Stimulated activated CD8-positive, alpha-beta memory T cell treated with anti-CD3 and anti-CD28 coated beads, Interleukin-2, amount 100 ng/mL, for 1 hour (primary cell): Measurements from ENCODE around the gene ATP2A2.
"Not testable (repeated sequence)": the region's sequence is repeated elsewhere in the genome, so short reads cannot be mapped to it uniquely, and the experiment has no call there.

ENCODE experiments used
- DNase-seq, 2 donors: peaks; one replicate each; pipeline ENCODE4 v3.0.0-alpha.2; 2020; ENCODE audit warnings: low read depth in 2 of 2

The ATP2A2 gene

DNA sequence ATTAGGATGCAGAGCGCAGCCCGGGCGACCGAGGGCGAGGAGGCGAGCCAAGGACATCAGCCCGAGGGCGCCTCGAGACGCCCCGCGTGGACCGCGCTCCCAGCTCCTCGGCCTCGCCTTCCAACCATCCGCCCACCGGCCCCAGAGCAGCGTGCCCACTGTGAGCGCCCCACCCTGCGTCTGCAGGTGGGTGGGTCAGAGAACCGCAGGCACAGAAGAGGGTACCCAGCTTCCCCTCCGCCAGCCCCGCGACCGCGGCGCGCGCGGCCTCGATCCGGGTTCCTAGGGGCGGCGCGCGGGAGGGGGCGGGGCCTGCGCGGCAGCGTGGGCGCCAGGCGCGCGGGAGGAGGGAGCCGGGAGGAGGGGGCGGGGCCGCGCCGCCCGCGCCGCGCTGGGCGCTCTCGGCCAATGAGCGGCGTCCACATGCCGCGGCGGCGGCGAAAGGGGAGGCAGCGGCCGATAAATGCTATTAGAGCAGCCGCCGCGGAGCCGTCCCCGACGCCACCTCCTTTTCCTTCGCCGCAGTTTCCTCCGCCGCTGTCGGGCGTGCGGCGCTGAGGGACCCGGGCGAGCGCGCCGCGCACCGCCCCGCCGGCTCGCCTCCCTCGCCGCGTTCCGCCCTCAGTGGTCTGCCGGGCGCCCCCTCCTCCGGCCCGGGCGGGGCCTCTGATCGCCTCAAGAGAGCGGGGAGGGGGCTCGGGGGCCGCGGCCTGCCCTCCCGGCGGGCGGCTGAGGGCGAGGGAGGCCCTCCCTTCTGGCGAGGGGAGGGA lies at the start of gene ATP2A2:
TSS of gene ATP2A2 (plus strand) at position 469 of the 770 bp plus-strand sequence. CDS start 543 bp downstream, outside the sequence.
- DNase-seq = peak; percentile 77 to 86

- no peak for DNase-seq
These were observed 47.7 kb upstream of the ATP2A2 start for GRCh38 chr12:110233212-110233903.

DNA sequence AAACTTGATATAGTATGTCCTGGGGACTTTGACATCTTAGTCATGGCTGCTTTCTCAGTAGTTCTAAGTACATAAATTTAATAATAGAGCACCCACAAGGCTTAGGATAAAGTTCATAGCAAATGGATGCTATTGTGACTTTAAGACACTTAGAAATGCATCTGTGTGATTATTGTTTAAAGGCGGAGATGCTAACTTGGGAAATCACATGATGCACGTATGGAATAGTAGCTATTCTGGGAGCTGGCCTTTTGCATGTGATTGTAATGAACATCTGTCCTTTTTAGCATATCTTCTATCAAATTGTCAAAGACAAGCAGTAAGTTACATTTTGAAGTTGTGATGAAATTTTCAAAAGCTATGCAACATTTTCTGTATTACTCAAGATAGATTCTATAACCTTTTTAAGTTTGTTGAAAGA lies 46.7 kb upstream of the ATP2A2 start:
- no peak for DNase-seq

- DNase-seq = no peak
These were observed 46.3 kb upstream of the ATP2A2 start for GRCh38 chr12:110234755-110235154.

- DNase-seq = no peak
These were observed 45.7 kb upstream of the ATP2A2 start for GRCh38 chr12:110235383-110235782.

- DNase-seq = no peak
These were observed 37.8 kb upstream of the ATP2A2 start for GRCh38 chr12:110243227-110243626.

GRCh38 chr12:110244372-110244771 lies 36.7 kb upstream of the ATP2A2 start:
- no peak for DNase-seq

DNA sequence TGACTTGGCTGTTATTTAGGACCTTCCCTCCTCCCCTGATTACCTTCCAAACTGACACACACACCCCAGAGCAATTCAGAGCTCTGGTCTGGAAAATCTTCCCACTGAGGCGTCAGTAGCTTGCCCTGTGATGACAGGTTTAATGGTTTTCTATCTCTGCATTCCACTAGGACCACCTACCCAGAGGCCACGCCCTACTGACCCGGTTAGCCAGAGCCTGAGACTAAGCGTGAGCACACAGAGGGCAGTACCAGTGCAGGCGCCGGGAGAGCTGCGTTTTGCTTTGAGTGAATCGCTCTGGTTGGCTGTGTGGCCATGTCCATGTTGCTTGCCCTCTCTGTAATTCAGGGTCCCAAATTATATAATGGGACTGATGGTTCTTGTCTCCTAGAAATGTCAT lies 36.2 kb upstream of the ATP2A2 start:
- no peak for DNase-seq

DNA sequence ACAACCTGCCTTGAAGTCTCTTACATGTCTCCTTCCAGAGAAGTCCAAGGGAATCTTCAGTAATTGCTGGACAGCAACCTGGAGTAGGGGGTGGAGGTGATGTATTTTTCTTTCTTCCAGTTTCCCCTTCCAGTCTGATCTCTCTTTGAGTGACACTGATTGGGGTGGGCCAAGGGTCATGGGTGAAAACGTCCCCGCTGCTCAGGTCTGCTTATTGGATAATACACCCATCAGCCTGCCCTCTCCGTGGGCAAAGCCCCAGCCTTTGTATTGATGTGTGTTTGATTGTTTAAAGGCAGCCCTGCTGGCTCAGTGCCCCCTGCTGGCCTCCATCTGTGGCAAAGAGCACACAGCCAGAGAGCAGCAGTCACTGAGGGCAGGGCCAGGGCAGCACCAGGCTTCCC lies 35.7 kb upstream of the ATP2A2 start:
- peak in 1 of 2 donors; percentile 9 for DNase-seq

GRCh38 chr12:110246636-110247339 lies 34.3 kb upstream of the ATP2A2 start:
- DNase-seq = no peak

GRCh38 chr12:110247340-110248095 lies 33.5 kb upstream of the ATP2A2 start:
- no peak for DNase-seq

- no peak for DNase-seq
These were observed 33.0 kb upstream of the ATP2A2 start for GRCh38 chr12:110248096-110248447.

- no peak for DNase-seq
These were observed 31.9 kb upstream of the ATP2A2 start for GRCh38 chr12:110249105-110249504.

DNA sequence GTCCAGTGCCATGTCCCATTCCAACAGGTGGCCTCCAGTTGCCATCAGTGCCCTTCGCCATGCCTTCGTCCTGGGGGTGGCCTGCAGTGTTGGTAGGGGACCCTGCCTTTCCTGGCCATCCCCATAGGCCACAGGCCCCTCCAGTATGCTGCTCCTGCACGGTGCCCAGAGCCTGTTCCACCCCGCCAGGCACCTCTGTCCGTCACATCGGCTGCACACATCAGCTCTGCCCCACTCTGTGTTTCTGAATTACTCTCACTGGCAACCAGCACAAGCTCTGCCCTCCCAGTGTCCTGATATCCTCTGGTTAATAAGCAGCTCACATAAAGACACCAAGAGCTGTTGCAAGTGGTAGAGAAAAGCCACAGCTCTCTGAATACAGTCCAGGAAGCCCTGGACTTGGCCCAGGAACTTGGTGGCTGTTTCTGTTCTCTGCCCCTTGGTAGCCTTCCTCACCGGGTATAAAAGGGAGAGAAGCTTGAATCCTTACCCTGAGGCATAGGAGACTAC lies 31.3 kb upstream of the ATP2A2 start:
- DNase-seq = no peak

DNA sequence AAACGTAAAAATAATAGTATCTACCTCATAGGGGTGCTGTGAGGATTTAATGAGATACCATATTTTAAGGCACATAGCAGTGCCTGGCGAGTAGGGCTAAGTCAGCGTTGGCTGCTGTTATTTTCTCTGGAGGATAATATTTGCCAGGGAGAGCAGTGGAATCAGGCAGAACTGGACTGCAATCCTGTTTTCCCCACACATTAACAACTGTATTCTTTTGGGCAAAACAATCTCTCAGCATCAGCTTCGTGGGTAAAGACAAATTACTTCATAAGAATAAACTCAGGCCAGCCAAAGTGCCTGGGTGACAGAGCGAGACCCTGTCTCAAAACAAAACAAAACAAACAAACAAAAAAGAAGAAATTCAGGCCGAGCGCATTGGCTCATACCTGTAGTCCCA lies 29.7 kb upstream of the ATP2A2 start:
- DNase-seq = no peak

DNA sequence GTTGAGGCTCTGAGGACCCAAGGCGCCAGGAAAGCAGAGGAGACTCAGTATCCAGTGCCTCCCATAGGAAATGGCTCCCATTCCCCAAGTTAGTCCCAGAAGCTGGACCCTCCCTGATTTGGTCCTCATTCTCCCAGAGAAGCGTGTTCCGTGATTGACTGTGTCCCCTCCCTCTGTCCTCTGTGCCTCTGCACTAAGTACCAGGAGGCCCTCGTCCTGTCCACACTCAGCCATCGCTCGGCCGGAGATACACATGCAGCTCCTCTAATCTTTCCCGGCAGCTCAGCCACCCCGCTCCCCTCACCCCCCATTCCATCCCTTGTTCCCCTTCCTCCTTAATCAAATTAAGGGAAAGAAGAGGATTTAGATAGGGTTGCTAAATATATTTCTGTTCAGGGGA lies 28.3 kb upstream of the ATP2A2 start:
- no peak for DNase-seq

DNA sequence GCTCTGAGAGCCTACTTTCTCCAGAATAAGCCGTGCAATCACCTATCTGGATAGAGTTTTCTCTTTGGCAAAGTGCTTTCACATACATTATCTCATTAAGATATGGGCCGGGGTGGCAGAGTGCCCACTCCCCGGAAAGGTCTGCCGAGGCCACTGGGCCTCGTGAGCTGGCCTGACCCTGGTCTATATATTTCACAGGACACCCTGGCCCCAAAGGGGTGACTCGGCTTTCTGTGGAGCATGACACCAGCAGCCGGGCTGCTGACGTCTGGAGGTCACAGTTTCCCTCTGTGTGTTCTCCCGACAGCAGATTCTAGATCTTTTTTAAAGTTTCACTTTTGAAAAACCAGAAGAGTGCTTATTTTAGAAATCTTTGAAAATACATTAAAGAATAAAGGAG lies 27.9 kb upstream of the ATP2A2 start:
- DNase-seq = no peak

DNA sequence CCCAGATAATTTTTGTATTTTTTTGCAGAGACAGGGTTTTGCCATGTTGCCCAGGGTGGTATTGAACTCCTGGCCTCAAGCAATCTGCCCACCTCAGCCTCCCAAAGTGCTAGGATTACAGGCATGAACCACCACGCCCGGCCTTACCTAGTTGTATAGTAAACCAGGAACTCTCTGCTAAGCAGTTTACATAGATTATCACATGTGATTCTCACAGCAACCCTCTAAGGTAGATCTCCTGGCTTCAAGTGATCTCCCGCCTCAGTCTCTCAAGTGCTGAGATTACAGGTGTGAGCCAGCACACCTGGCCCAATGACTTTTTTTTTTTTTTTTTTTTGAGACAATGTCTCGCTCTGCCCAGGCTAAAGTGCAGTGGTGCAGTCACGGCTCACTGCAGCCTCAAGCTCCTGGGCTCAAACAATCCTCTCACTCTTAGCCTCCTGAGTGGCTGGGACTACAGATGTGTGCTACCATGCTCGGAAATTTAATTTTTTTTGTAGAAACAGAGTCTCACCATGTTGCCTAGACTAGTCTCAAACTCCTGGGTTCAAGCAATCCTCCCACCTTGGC lies 26.0 kb upstream of the ATP2A2 start:
- no peak for DNase-seq

DNA sequence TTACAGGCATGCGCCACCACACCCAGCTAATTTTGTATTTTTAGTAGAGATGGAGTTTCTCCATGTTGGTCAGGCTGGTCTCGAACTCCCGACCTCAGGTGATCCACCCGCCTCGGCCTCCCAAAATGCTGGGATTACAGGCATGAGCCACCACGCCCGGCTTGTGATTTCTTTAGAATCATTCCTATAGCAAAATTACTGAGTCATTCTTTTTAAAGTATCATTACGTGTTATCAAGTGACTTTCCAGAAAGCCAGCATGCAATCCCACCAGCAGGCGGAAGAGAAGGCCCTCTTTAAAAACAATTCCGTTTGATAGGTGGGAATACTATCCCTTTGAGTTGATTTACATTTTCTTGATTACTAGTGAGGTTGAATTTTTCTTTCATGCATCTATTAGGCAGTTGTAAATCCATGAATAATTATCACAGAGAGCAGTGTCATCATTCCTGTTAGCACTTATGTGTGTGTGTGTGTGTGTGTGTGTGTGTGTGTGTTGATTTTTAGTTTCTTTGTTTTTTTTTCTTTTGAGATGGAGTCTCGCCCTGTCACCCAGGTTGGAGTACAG lies 25.1 kb upstream of the ATP2A2 start:
- not testable (repeated sequence) for DNase-seq

DNA sequence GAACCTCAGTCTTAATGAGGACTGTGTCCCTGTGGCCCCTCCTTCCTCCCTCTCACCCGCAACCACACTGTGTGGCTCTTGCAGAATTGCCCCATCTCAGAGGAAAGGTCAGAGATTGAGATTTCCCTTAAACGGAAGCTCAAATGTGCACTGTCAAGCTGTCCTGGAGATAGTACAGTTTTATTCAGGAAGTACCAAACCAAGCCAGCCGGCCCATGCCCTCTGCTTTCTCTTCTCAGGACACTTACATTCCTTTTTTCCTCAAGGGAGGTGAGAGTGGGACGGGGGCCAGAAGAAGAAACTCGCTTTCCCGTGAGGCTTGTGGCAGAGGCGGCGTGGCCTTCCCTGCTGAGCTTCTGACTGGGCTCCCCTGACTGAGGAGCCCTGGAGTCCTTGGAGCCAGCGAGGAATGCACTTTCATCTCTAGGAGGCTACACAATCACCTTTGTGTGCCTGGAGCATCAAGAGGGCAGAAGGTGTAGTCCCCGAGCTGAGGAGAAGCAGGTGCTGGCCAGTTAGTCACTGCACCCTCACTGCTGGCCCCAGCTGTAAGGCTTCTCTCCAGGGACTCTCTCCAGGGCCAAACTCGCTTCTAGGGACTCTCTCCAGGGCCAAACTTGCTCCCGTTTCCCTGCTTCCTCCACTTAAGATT lies 24.1 kb upstream of the ATP2A2 start:
- no peak for DNase-seq

- no peak for DNase-seq
These were observed 22.6 kb upstream of the ATP2A2 start for GRCh38 chr12:110258466-110258865.
